ENCODE measurements around the gene KDM6A. TPM values are rescaled to one million over a fixed set of nuclear protein-coding genes. Genes with fewer than 3 reads are reported as not detected.

KDM6A gene
- total RNA-seq, 1 experiment from 2014 or later = 40.9 TPM

GRCh38 chrX:45007598-45007997 is 134.6 kb downstream of the KDM6A start:
- CTCF ChIA-PET = no interaction called here
- TF ChIP-seq EZH2 (IDR thresholded peaks at IDR 0.05; ENCODE audit: borderline replicate concordance, low read depth, low read length, poor library complexity, severe bottlenecking) (no peak), CTCF (conservative IDR thresholded peaks at IDR 0.05; ENCODE audit: low read depth, low read length) (no peak)
- H3K9me3 ChIP-seq (ENCODE audit: low read depth, low read length, poor library complexity, severe bottlenecking) = peaks cover 4% of the 10 kb centered on the region
- no peak overlapping the region for H3K4me3 ChIP-seq (ENCODE audit: low read depth, low read length, poor library complexity, severe bottlenecking)
- no peaks in the 10 kb centered on the region for H3K27me3 ChIP-seq (replicated peaks; ENCODE audit: insufficient read depth, low read depth, low read length, poor library complexity)
- H3K36me3 ChIP-seq (ENCODE audit: insufficient read depth, low read length, poor library complexity, severe bottlenecking) = no peaks in the 10 kb centered on the region
- no peak overlapping the region for H3K27ac ChIP-seq (ENCODE audit: low read depth, low read length, poor library complexity, severe bottlenecking)
- intact Hi-C loops (cut with micrococcal nuclease; ENCODE audit: unreplicated experiment) = no loop called here
- POLR2A ChIA-PET (ENCODE audit: low non-redundant PET) = no interaction called here
- BruUV-seq (replicated peaks) = no TSS peak
- no peak for DNase-seq (ENCODE audit: low spot score)
- H3K4me1 ChIP-seq (ENCODE audit: insufficient read depth, low read length, poor library complexity, severe bottlenecking) = peaks cover 7% of the 10 kb centered on the region

GRCh38 chrX:45009371-45010000 is 136.5 kb downstream of the KDM6A start:
- POLR2A ChIA-PET (ENCODE audit: low non-redundant PET) = no interaction called here
- no peak for DNase-seq (ENCODE audit: low spot score)
- peaks cover 4% of the 10 kb centered on the region for H3K9me3 ChIP-seq (ENCODE audit: low read depth, low read length, poor library complexity, severe bottlenecking)
- CTCF ChIA-PET = no interaction called here
- no peaks in the 10 kb centered on the region for H3K36me3 ChIP-seq (ENCODE audit: insufficient read depth, low read length, poor library complexity, severe bottlenecking)
- TF ChIP-seq CTCF (conservative IDR thresholded peaks at IDR 0.05; ENCODE audit: low read depth, low read length) (no peak), EZH2 (IDR thresholded peaks at IDR 0.05; ENCODE audit: borderline replicate concordance, low read depth, low read length, poor library complexity, severe bottlenecking) (no peak)
- no peak overlapping the region for H3K27ac ChIP-seq (ENCODE audit: low read depth, low read length, poor library complexity, severe bottlenecking)
- no peak overlapping the region for H3K4me3 ChIP-seq (ENCODE audit: low read depth, low read length, poor library complexity, severe bottlenecking)
- intact Hi-C loops (cut with micrococcal nuclease; ENCODE audit: unreplicated experiment) = no loop called here
- no peaks in the 10 kb centered on the region for H3K27me3 ChIP-seq (replicated peaks; ENCODE audit: insufficient read depth, low read depth, low read length, poor library complexity)
- BruUV-seq (replicated peaks) = no TSS peak
- H3K4me1 ChIP-seq (ENCODE audit: insufficient read depth, low read length, poor library complexity, severe bottlenecking) = peaks cover 7% of the 10 kb centered on the region

DNA sequence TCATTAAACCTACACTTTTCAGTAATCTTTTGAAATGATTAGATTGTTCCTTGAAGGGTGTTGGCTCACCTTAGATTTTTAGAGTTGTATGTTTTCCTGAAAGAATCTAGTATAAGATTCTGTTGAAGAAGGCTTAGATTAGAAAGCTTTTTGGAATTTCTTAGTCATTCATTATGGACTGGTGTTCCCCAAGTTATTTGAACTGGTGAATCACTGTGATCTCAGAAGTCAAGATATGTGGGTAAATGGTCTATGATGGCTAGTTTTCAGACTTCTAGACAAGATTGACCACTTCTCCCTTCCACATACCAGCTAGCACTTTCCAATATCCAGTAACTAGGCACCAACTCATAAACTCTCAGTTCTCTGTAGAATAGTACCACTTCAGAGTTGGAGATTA is 138.1 kb downstream of the KDM6A start:
- H3K36me3 ChIP-seq (ENCODE audit: insufficient read depth, low read length, poor library complexity, severe bottlenecking) = no peaks in the 10 kb centered on the region
- peaks cover 7% of the 10 kb centered on the region for H3K4me1 ChIP-seq (ENCODE audit: insufficient read depth, low read length, poor library complexity, severe bottlenecking)
- H3K27me3 ChIP-seq (replicated peaks; ENCODE audit: insufficient read depth, low read depth, low read length, poor library complexity) = no peaks in the 10 kb centered on the region
- no peak for DNase-seq (ENCODE audit: low spot score)
- H3K4me3 ChIP-seq (ENCODE audit: low read depth, low read length, poor library complexity, severe bottlenecking) = no peak overlapping the region
- intact Hi-C loops (cut with micrococcal nuclease; ENCODE audit: unreplicated experiment) = no loop called here
- ChIA-PET POLR2A (ENCODE audit: low non-redundant PET) (no interaction called here), CTCF (no interaction called here)
- peaks cover 4% of the 10 kb centered on the region for H3K9me3 ChIP-seq (ENCODE audit: low read depth, low read length, poor library complexity, severe bottlenecking)
- no TSS peak for BruUV-seq (replicated peaks)
- no peak overlapping the region for H3K27ac ChIP-seq (ENCODE audit: low read depth, low read length, poor library complexity, severe bottlenecking)
- no peak for TF ChIP-seq CTCF (conservative IDR thresholded peaks at IDR 0.05; ENCODE audit: low read depth, low read length)

Data from A673 (cell line).